Glutamatergic neuron (in vitro differentiated cells): Measurements from ENCODE around the gene MARK2. TPM values are rescaled to one million over a fixed set of nuclear protein-coding genes. Genes with fewer than 3 reads are reported as not detected.
A peak's percentile ranks its signal among the peaks of the same experiment; 100 is the strongest.

Experiments
- DNase-seq: peaks from one replicate; pipeline ENCODE4 v3.0.0; 2022
- H3K27ac Mint-ChIP-seq: one replicate; pipeline ENCODE4 v1.8.0; 2020; ENCODE audit warnings: mild to moderate bottlenecking, mixed read lengths, inconsistent platforms; ENCODE audit not compliant: unreplicated experiment
- H3K27me3 Mint-ChIP-seq: one replicate; pipeline ENCODE4 v1.8.0; 2020; ENCODE audit warnings: mild to moderate bottlenecking, moderate library complexity, mixed read lengths, inconsistent platforms; ENCODE audit not compliant: unreplicated experiment
- H3K36me3 Mint-ChIP-seq: one replicate; pipeline ENCODE4 v1.8.0; 2020; ENCODE audit warnings: mild to moderate bottlenecking, mixed read lengths, inconsistent platforms; ENCODE audit not compliant: unreplicated experiment
- H3K4me1 Mint-ChIP-seq: one replicate; pipeline ENCODE4 v1.8.0; 2020; ENCODE audit warnings: mild to moderate bottlenecking, low read depth, mixed read lengths, inconsistent platforms; ENCODE audit not compliant: unreplicated experiment
- H3K4me3 Mint-ChIP-seq: one replicate; pipeline ENCODE4 v1.8.0; 2020; ENCODE audit warnings: mild to moderate bottlenecking, mixed read lengths, inconsistent platforms; ENCODE audit not compliant: unreplicated experiment
- H3K9me3 Mint-ChIP-seq: one replicate; pipeline ENCODE4 v1.8.0; 2020; ENCODE audit warnings: mild to moderate bottlenecking, moderate library complexity, mixed read lengths, inconsistent platforms; ENCODE audit not compliant: unreplicated experiment
- total RNA-seq: library from RNA; stranded (reverse); fragmentation: NEBNext Ultra II Directional; extraction: Animal tissue kit (Norgen Biotek cat#: 25700); gene quantifications from one replicate; pipeline ENCODE4 v1.2.1, GENCODE V29; 2021; ENCODE audit not compliant: unreplicated experiment
- TF ChIP-seq, protein P1 (sequence below): fragments of 200-600 bp; sonication (generic); IDR thresholded peaks from one replicate; pipeline ENCODE4 v1.5.0; 2021; ENCODE audit not compliant: partially characterized antibody, unreplicated experiment

The MARK2 gene
- total RNA-seq, 1 donor from 2014 or later: 76.8 TPM

DNA sequence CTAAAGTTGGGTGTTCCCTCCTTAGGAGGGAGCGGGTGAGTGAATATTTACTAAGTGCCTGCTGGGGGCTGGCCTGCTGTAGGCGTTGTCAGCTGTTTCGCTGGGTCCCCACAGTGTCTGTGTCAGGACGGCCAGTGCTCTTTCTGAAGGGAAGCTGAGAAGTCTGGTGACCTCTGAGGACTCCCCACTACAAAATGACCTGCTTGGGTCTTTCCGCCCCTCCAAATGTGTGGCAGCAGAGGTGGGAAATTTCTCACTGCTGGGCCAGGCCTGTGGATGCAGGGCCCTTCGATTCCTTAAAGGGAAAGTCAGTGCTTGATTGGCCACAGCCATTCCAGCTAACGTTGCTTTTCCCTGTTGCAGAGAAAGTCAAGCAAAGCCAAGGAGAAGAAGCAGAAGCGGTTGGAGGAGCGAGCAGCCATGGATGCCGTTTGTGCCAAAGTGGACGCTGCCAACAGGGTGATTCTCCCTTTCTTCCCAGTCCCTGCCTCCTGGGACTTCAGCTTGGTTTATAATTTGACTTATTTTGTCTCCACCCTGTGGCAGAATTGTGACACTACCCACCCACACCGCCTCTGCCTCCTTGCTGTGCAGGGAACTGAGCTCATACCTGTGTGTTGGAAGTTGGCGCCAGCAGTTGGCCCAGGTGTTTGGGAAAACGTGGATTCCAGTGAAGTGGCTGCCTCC, 106.7 kb downstream of the MARK2 start:
- Mint-ChIP-seq H3K27ac (peak overlapping the region; percentile 44), H3K4me1 (peaks cover 22% of the 10 kb centered on the region), H3K9me3 (no peaks in the 10 kb centered on the region), H3K4me3 (peak overlapping the region; percentile 47), H3K36me3 (no peaks in the 10 kb centered on the region), H3K27me3 (peaks cover 3% of the 10 kb centered on the region)
- DNase-seq: peak; percentile 72
- TF ChIP-seq, protein P1, sequence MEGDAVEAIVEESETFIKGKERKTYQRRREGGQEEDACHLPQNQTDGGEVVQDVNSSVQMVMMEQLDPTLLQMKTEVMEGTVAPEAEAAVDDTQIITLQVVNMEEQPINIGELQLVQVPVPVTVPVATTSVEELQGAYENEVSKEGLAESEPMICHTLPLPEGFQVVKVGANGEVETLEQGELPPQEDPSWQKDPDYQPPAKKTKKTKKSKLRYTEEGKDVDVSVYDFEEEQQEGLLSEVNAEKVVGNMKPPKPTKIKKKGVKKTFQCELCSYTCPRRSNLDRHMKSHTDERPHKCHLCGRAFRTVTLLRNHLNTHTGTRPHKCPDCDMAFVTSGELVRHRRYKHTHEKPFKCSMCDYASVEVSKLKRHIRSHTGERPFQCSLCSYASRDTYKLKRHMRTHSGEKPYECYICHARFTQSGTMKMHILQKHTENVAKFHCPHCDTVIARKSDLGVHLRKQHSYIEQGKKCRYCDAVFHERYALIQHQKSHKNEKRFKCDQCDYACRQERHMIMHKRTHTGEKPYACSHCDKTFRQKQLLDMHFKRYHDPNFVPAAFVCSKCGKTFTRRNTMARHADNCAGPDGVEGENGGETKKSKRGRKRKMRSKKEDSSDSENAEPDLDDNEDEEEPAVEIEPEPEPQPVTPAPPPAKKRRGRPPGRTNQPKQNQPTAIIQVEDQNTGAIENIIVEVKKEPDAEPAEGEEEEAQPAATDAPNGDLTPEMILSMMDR: peak; percentile 59

DNA sequence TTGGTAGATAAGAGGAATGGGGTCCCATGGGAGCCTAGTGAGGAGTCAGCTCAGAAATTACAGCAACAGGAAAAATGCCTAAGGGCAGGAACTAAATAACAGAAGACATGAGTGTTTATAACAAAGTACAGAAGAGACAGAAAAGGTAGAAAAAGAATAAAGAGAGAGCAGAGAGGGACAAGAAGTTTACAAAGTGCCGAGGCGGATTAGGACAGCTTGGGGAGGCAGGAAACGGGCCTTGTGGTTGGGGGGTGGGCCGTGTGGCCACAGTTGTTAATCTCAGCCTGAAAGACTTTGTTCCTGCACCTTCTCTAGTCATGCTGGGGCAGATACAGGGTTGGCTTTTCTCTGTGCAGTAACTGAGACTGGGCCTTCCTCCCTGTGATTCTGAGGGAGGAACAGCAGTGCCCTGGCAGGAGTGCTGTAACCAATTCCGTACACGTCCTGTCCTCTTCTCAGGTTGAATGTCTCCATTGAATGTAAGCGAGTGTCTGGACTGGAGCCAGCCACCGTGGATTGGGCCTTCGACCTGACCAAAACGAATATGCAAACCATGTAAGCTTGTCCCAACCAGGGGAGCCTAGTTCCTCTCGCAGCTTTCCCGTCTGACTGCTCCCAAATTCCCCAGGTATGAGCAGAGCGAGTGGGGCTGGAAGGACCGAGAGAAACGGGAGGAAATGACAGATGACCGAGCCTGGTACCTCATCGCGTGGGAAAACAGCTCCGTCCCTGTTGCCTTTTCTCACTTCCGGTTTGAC, 113.0 kb downstream of the MARK2 start:
- Mint-ChIP-seq H3K27me3 (no peaks in the 10 kb centered on the region), H3K27ac (no peak overlapping the region), H3K4me1 (peaks cover 4% of the 10 kb centered on the region), H3K9me3 (peaks cover 4% of the 10 kb centered on the region), H3K36me3 (no peaks in the 10 kb centered on the region), H3K4me3 (no peak overlapping the region)
- TF ChIP-seq, protein P1: no peak
- no peak for DNase-seq

DNA sequence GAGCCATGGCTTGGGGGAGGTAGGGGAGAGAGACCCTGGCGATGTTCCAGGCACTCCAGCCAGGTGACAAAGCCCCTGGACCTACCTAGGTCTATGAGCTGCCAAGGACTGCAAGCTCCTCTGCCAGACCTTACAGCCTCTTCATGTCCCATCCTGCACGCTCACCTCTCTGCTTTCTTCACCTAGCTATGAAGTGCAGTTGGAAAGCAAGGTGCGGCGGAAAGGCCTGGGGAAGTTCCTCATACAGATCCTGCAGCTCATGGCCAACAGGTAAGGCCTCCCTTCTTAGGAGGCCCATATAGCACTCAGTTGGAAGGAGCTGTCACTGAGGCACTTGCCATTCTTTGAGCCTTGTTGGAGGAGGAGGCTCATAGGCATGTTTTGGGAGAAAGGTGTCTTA, 113.7 kb downstream of the MARK2 start:
- no peak for DNase-seq
- TF ChIP-seq, protein P1: no peak
- H3K27me3 Mint-ChIP-seq: peaks cover under 1% of the 10 kb centered on the region
- no peak overlapping the region for H3K27ac Mint-ChIP-seq
- peaks cover 4% of the 10 kb centered on the region for H3K9me3 Mint-ChIP-seq
- no peak overlapping the region for H3K4me3 Mint-ChIP-seq
- no peaks in the 10 kb centered on the region for H3K36me3 Mint-ChIP-seq
- H3K4me1 Mint-ChIP-seq: peaks cover 5% of the 10 kb centered on the region

DNA sequence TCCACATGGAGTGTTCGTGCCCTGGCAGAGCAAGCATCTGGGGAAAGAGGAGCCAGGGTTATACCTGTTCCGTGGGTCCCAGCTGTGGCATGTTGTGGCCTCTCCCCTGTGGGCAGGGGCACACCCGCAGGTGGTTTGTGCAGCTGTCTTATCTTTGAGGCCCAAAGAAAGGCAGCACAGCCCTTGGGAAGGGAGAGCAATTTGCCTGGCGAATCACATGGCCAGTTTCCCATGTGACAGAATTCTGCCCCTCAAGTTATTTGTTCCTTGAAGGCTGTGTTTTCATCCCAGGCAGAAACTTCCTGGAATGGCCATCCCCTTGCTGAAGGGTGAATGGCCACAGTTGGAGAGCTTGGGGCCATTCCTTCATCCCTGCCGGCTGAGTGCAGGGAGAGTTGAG, 119.1 kb downstream of the MARK2 start:
- no peak for DNase-seq
- Mint-ChIP-seq H3K27ac (no peak overlapping the region), H3K36me3 (no peaks in the 10 kb centered on the region), H3K27me3 (peaks cover 4% of the 10 kb centered on the region), H3K4me1 (peaks cover 8% of the 10 kb centered on the region), H3K4me3 (peak overlapping the region; percentile 61), H3K9me3 (peaks cover 4% of the 10 kb centered on the region)
- TF ChIP-seq, protein P1: no peak

Other genes with a start within 250 kb of the MARK2 start
- gene PLAAT3, start 224.7 kb upstream of the MARK2 start, total RNA-seq: 43.6 TPM
- 9.4 TPM for gene ATL3, start 167.7 kb upstream of the MARK2 start, total RNA-seq
- gene RTN3, start 157.6 kb upstream of the MARK2 start, total RNA-seq: 338 TPM
- gene ZFTA, start 70.3 kb upstream of the MARK2 start, total RNA-seq: 216 TPM
- 83.7 TPM for gene SPINDOC, start 25.7 kb upstream of the MARK2 start, total RNA-seq
- 286 TPM for gene RCOR2, start 78.1 kb downstream of the MARK2 start, total RNA-seq
- 68.0 TPM for gene NAA40, start 99.9 kb downstream of the MARK2 start, total RNA-seq
- gene COX8A, start 135.5 kb downstream of the MARK2 start, total RNA-seq: 289 TPM
- gene OTUB1, start 147.3 kb downstream of the MARK2 start, total RNA-seq: 126 TPM
- 3.7 TPM for gene FLRT1, start 196.8 kb downstream of the MARK2 start, total RNA-seq